Central memory CD8-positive, alpha-beta T cell (primary cell): Measurements from ENCODE around the gene CSF3.
"Not testable (repeated sequence)": the region's sequence is repeated elsewhere in the genome, so short reads cannot be mapped to it uniquely, and the experiment has no call there.

Experiments
- ATAC-seq: fragments of 150-1000 bp; cut with Tn5 transposase; replicated peaks from 2 replicates; pipeline ENCODE4 v1.10.0; 2022; ENCODE audit warnings: mild to moderate bottlenecking, moderate FRiP score, moderate number of reproducible peaks; ENCODE audit not compliant: poor library complexity, severe bottlenecking; ENCODE audit errors: extremely low read depth
- DNase-seq, 2 donors: peaks; one replicate each; pipeline ENCODE4 v3.0.0; 2021; ENCODE audit warnings: low spot score in 2 of 2
- H3K27ac Mint-ChIP-seq: one replicate; pipeline ENCODE4 v1.8.0; 2022; ENCODE audit warnings: low read depth, mild to moderate bottlenecking, moderate library complexity, mixed read lengths
- H3K27me3 Mint-ChIP-seq: one replicate; pipeline ENCODE4 v1.8.0; 2022; ENCODE audit warnings: mixed read lengths
- H3K36me3 Mint-ChIP-seq: one replicate; pipeline ENCODE4 v1.8.0; 2022; ENCODE audit warnings: mild to moderate bottlenecking, moderate library complexity, mixed read lengths; ENCODE audit not compliant: insufficient read depth
- H3K4me1 Mint-ChIP-seq: one replicate; pipeline ENCODE4 v1.8.0; 2022; ENCODE audit warnings: mixed read lengths
- H3K4me3 Mint-ChIP-seq: one replicate; pipeline ENCODE4 v1.8.0; 2022; ENCODE audit warnings: mild to moderate bottlenecking, moderate library complexity, mixed read lengths
- H3K9me3 Mint-ChIP-seq: one replicate; pipeline ENCODE4 v1.8.0; 2022; ENCODE audit warnings: mixed read lengths

CSF3 gene

DNA sequence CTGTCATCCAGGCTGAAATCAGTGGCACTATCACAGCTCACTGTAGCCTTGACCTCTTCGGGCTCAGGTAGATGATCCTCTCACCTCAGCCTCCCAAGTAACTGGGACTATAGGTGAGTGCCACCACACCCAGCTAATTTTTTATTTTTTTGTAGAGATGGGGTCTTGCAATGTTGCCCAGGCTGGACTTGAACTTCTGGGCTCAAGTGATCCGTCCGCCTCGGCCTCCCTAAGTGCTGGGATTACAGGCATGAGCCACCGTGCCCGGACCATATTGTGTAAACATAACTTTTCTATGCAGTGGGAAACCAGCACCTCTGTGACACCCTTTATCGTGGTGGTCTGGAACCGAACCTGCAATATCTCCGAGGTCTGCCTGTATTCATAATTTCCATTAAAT is 11.2 kb upstream of the CSF3 start:
- ATAC-seq, result no peak
- no peaks in the 10 kb centered on the region for H3K36me3 Mint-ChIP-seq
- H3K9me3 Mint-ChIP-seq, result no peaks in the 10 kb centered on the region

DNA sequence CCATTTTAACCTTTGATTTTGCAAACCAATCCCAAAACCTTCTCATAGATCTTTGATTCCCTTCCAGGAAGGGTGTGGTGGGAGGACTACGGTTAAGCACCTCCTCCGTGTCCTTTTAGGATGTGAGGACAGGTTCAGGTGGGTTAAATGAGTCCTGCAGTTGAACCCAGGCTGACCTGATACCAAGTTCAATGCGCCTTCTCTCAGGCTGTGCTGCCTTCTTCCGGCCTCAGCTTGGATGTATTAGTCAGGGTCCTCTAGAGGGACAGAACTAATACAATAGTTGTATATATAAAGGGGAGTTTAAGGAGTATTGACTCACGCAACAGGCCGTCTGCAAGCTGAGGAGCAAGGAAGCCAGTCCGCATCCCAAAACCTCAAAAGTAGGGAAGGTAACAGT is 10.5 kb upstream of the CSF3 start:
- DNase-seq (no peak), ATAC-seq (no peak)
- no peak overlapping the region for H3K4me3 Mint-ChIP-seq
- no peaks in the 10 kb centered on the region for H3K36me3 Mint-ChIP-seq
- H3K9me3 Mint-ChIP-seq, result no peaks in the 10 kb centered on the region
- H3K27me3 Mint-ChIP-seq, result no peaks in the 10 kb centered on the region
- H3K4me1 Mint-ChIP-seq, result no peaks in the 10 kb centered on the region
- no peak overlapping the region for H3K27ac Mint-ChIP-seq

More for the DNA sequence above, 11.2 kb upstream of the CSF3 start:
- no peak for DNase-seq
- Mint-ChIP-seq H3K27ac (no peak overlapping the region), H3K4me1 (no peaks in the 10 kb centered on the region), H3K4me3 (no peak overlapping the region), H3K27me3 (no peaks in the 10 kb centered on the region)

- Mint-ChIP-seq H3K27ac (no peak overlapping the region), H3K4me1 (no peaks in the 10 kb centered on the region), H3K4me3 (no peak overlapping the region), H3K9me3 (no peaks in the 10 kb centered on the region), H3K27me3 (no peaks in the 10 kb centered on the region), H3K36me3 (no peaks in the 10 kb centered on the region)
- ATAC-seq (no peak), DNase-seq (no peak)
These were observed 9.7 kb upstream of the CSF3 start for GRCh38 chr17:40005520-40005919.

DNA sequence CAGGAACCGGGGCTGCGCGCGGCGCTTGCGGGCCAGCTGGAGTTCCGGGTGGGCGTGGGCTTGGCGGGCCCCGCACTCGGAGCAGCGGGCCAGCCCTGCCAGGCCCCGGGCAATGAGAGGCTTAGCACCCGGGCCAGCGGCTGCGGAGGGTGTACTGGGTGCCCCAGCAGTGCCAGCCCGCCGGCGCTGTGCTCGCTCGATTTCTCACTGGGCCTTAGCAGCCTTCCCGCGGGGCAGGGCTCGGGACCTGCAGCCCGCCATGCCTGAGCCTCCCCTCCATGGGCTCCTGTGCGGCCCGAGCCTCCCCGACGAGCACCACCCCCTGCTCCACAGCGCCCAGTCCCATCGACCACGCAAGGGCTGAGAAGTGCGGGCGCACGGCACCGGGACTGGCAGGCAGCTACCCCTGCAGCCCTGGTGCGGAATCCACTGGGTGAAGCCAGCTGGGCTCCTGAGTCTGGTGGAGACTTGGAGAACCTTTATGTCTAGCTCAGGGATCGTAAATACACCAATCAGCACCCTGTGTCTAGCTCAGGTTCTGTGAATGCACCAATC is 4.2 kb upstream of the CSF3 start:
- H3K9me3 Mint-ChIP-seq, ATAC-seq, H3K36me3 Mint-ChIP-seq, H3K4me1 Mint-ChIP-seq, H3K4me3 Mint-ChIP-seq, H3K27ac Mint-ChIP-seq, H3K27me3 Mint-ChIP-seq, DNase-seq: not testable (repeated sequence)

DNA sequence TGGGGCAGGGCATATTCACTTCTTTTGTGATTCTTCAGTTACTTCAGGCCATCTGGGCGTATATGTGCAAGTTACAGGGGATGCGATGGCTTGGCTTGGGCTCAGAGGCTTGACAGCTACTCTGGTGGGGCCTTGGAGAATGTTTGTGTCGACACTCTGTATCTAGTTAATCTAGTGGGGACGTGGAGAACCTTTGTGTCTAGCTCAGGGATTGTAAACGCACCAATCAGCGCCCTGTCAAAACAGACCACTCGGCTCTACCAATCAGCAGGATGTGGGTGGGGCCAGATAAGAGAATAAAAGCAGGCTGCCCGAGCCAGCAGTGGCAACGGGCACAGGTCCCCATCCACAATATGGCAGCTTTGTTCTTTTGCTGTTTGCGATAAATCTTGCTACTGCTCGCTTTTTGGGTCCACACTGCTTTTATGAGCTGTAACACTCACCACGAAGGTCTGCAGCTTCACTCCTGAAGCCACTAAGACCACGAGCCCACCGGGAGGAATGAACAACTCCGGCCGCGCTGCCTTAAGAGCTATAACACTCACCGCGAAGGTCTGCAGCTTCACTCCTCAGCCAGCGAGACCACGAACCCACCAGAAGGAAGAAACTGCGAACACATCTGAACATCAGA is 3.1 kb upstream of the CSF3 start:
- not testable (repeated sequence) for H3K4me1 Mint-ChIP-seq, DNase-seq, H3K9me3 Mint-ChIP-seq, ATAC-seq, H3K27me3 Mint-ChIP-seq, H3K4me3 Mint-ChIP-seq, H3K27ac Mint-ChIP-seq, H3K36me3 Mint-ChIP-seq

DNA sequence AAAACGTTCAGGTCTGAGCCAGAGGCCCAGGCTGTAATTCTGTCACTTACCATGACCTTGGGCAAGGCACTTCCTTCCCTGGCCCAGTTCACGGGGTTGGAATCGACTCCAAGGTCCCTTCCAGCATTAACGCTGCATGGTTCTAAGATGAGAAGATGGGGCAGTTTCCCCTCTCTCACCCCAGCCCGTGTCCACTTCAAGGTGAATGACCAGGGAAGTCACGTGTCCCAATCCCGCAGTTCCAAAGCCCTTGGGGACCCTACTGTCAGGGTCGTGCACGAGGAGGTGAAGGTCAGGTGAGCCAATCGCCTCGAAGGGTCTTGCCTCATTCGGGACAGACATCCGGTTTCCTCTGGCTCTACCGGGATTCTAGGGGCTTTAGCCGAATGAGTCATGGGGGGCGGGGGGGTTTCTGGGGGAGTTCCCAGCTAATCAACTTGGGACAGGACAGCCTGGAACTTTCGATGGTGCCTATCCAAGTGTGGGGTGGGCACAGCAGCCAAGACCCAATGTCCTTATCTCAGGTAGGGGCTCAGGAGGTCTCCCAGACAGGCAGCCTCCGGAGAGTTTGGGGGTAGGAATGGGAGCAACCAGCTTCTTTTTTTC is 762 bp upstream of the CSF3 start:
- Mint-ChIP-seq H3K27ac (no peak overlapping the region), H3K36me3 (peaks cover 6% of the 10 kb centered on the region), H3K4me3 (no peak overlapping the region)

GRCh38 chr17:40015998-40016985 is 1.1 kb downstream of the CSF3 start:
- Mint-ChIP-seq H3K4me1 (peaks cover 6% of the 10 kb centered on the region), H3K27me3 (no peaks in the 10 kb centered on the region), H3K9me3 (no peaks in the 10 kb centered on the region), H3K36me3 (peaks cover 13% of the 10 kb centered on the region), H3K27ac (no peak overlapping the region), H3K4me3 (no peak overlapping the region)
- ATAC-seq (no peak), DNase-seq (no peak)

More for the DNA sequence above, 762 bp upstream of the CSF3 start:
- ATAC-seq, result no peak
- DNase-seq, result no peak
- H3K27me3 Mint-ChIP-seq, result no peaks in the 10 kb centered on the region
- H3K4me1 Mint-ChIP-seq, result peaks cover 6% of the 10 kb centered on the region
- no peaks in the 10 kb centered on the region for H3K9me3 Mint-ChIP-seq

- peaks cover 14% of the 10 kb centered on the region for H3K36me3 Mint-ChIP-seq
- no peak for ATAC-seq
- H3K4me1 Mint-ChIP-seq, result peaks cover 6% of the 10 kb centered on the region
- no peaks in the 10 kb centered on the region for H3K9me3 Mint-ChIP-seq
- H3K4me3 Mint-ChIP-seq, result no peak overlapping the region
- DNase-seq, result no peak
- H3K27me3 Mint-ChIP-seq, result no peaks in the 10 kb centered on the region
- H3K27ac Mint-ChIP-seq, result no peak overlapping the region
These were observed 2.3 kb downstream of the CSF3 start for GRCh38 chr17:40017422-40018080.

GRCh38 chr17:40018211-40019121 is 3.2 kb downstream of the CSF3 start:
- Mint-ChIP-seq H3K36me3 (peaks cover 14% of the 10 kb centered on the region), H3K27ac (no peak overlapping the region), H3K4me1 (peaks cover 5% of the 10 kb centered on the region), H3K27me3 (no peaks in the 10 kb centered on the region), H3K4me3 (no peak overlapping the region), H3K9me3 (no peaks in the 10 kb centered on the region)
- DNase-seq, result no peak
- ATAC-seq, result no peak

GRCh38 chr17:40019140-40019991 is 4.1 kb downstream of the CSF3 start:
- H3K9me3 Mint-ChIP-seq, result no peaks in the 10 kb centered on the region
- ATAC-seq (no peak), DNase-seq (no peak)
- H3K4me1 Mint-ChIP-seq, result no peaks in the 10 kb centered on the region
- H3K4me3 Mint-ChIP-seq, result no peak overlapping the region
- peaks cover 16% of the 10 kb centered on the region for H3K36me3 Mint-ChIP-seq
- H3K27ac Mint-ChIP-seq, result no peak overlapping the region
- H3K27me3 Mint-ChIP-seq, result no peaks in the 10 kb centered on the region

GRCh38 chr17:40020146-40020545 is 4.9 kb downstream of the CSF3 start:
- no peaks in the 10 kb centered on the region for H3K27me3 Mint-ChIP-seq
- peaks cover 20% of the 10 kb centered on the region for H3K36me3 Mint-ChIP-seq
- no peak overlapping the region for H3K4me3 Mint-ChIP-seq
- H3K27ac Mint-ChIP-seq, result no peak overlapping the region
- H3K9me3 Mint-ChIP-seq, result no peaks in the 10 kb centered on the region
- DNase-seq, result no peak
- no peak for ATAC-seq
- no peaks in the 10 kb centered on the region for H3K4me1 Mint-ChIP-seq
